Activated CD8-positive, alpha-beta memory T cell treated with anti-CD3 and anti-CD28 coated beads for 24 hours (primary cell): ENCODE measurements around the gene ASTN2.

Experiments
- DNase-seq: peaks from one replicate; pipeline ENCODE4 v3.0.0-alpha.2; 2020

The ASTN2 gene

DNA sequence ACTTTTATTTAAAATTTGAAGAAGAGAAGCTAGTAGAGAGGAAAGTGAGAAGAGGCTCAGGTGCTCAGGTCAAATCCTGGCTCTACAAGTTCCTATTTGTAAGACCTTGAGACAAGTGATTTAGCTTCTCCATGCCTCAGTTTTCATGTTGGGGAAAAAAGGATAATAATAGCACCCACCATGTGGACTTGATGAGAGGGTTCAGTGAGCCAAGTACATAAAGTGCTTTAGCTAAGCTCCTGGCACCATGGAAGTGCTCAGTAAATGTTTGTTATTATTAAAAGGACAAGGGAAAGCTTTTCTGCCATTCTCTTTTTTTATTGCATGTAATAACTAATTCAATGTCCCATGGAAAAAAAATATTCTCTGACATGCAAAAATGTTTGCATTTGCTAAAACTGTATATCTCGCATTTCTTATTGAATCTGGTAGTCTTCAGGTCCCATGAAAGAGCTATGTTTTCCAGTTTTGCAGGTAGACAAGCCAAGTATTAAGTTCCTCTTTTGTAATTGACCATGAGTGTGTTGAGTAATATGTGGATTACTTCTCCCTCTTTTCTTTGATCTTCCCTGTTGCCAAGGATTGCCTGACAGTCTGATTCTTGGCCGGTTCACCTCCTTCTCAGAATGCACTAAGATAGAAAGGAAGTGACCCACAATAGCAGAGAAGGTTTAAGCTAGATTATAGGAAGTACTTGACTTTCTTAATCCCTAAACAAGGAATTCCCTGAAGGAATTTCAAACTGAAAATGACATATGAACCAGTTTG is 773.4 kb downstream of the ASTN2 start:
- no peak for DNase-seq

GRCh38 chr9:116639251-116639741 is 775.6 kb downstream of the ASTN2 start:
- no peak for DNase-seq

GRCh38 chr9:116635908-116636307 is 778.9 kb downstream of the ASTN2 start:
- DNase-seq = no peak

DNA sequence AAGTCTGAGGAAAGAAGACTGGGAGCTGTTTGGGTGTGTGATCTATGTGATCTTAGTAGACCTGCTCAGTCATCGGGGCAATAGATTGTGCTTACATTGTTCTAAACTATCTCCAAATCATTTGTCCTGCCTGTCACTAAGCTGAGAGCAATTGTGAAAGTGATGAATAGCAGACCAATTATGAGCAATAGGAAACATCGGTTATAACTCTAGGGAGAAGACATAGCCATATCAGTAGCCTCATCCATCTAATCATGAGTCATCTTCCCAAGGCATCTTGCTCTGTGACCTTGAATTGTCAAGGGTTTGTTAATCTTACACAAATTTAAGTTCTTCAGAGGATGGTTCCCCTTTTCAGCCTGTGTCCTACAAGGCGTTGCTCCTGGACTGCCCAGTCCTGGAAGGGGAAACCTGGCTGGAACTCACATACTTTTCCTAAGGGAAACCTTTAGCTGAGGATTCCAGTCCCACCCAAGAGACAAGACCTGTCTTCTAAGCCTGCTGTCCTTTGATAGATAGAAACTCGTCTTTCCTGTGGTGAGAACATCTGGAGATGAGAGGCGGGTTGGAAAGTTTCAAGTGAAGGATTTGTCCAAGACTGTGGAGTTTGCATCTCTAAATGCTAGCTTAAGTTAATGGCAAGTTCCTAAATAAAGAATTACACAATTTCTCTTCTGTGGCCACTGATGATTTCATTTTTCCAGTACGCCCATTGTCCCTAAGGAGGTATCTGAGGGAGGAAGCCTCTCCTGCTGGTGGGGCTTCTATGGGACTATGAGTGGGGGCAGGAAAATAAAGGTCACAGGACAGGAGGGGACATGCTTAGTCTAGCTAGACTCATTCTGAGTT is 781.6 kb downstream of the ASTN2 start:
- no peak for DNase-seq

DNA sequence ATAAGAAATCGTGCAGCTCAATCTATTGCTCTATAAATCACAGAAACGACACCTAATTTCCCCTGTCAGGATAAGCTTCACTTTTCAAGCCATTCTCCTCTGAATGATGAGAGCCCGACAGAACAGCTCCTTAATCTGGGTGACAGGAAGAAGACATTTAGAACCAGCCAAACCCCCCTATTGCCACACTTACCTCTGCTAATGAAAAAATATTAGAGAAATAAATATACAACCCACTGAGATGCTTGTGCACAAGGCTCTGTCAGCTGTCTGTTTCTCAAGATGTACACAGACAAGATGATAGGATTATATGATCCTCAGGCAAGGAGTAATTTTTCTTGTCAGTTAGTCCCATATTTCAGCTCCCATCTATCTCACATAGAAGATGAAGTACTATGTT is 785.2 kb downstream of the ASTN2 start:
- no peak for DNase-seq

GRCh38 chr9:116628716-116629115 is 786.1 kb downstream of the ASTN2 start:
- no peak for DNase-seq

GRCh38 chr9:116627433-116627832 is 787.4 kb downstream of the ASTN2 start:
- DNase-seq = no peak

DNA sequence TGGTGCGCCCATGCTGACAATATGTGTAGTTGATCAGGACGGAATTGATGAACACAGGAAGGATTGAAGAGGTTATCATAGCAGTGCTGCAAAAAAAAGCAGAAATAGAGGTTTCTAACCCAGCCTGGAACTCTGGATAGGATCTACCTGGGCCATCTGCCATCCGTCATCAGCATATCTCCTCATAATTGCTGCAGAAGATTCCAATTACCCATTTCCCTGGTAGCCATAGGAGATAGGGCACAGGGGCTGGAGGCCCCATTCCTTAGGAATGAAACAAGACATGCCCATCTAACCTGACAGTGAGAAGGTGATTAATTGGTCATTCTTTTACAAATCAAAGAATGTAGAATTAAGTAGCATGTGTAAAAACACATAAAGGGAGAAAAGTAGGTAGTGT is 788.1 kb downstream of the ASTN2 start:
- no peak for DNase-seq

- no peak for DNase-seq
Observed at GRCh38 chr9:116623715-116624114, 791.1 kb downstream of the ASTN2 start.

DNA sequence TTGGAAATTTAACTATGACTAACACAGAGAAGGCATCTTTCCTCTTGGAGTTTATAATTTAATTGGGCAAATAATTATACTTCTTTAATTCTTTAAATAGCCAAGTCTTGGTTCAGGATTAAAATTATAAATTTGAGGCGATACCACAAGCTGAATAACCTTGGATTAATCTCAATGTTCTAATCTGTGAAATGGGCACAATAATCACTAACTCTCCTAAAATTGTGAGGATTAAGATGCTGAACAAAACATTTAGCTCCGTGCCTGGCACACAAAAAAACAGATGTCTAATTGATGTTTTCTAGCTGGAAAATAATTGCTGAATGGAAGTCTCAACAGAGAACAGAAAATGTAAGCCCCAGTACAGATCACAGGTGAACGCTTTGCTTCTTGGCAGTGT is 797.5 kb downstream of the ASTN2 start:
- no peak for DNase-seq

DNA sequence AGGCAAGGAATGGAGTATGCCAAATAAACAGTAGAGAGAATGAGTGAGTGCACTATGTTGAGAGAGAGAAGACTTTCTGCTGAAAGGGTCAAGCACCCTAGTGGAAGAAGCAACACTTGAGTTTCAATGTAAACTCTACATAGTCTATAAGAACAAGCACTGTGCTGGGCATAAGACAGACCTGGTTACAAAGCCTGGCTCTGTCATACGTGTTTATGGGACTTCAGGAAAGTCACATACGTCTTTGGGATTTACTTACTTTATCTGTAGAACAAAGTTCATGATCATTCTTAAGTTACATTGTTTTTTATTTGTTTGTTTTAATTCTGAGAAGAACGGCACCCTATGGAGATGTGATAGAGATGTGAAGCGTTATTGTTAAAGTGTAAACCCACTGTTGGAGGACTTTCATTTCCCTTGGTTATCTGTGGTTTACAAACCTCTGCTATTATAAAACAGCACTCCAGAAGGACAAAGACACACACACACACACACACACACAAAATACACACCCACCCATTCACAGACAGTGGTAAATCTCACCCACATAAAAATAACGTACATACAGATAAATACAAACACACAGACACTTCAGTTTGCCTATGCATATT is 798.4 kb downstream of the ASTN2 start:
- DNase-seq = no peak

GRCh38 chr9:116608064-116608463 is 806.8 kb downstream of the ASTN2 start:
- no peak for DNase-seq

DNA sequence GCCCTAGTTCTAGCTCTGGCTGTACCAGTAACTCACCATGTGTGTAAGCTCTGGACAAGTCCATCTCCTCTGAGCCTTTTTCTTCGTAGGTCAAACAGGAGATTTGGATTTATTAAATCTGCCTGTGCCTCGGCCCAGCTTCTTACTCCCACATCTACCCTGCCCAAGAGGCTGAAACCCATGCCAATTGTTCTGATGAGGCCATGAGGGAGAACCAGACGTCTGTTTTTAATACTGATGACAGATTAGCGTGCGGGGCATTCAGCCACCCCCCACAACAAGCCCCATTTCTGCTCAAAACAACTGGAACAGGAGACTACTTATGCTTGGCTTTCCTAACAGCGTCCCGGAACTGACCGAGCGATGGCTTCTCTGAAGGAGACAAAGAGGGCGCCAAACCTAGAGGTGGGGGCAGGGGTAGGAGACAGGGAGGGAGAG is 808.9 kb downstream of the ASTN2 start:
- no peak for DNase-seq

DNA sequence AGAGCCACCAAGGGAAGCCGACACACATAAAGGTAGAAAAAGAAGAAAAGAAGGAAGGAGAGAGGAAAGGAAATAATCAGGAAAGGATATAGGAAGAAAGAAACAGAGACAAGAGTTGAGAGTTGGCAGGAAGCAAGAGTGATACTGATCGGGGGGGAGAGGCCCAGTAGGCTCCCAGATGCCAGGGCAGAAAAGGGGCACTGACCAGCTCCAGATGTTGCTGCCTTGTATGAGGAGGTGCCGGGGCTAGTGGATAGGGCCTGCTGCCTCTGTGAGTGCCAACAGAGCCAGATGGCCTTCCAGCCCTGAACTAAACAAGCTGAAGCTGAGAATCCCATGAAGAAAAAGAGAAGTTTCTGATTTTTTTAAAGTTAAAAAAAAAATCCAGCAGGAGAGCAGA is 809.8 kb downstream of the ASTN2 start:
- DNase-seq = no peak

GRCh38 chr9:116604251-116604650 is 810.6 kb downstream of the ASTN2 start:
- DNase-seq = no peak

DNA sequence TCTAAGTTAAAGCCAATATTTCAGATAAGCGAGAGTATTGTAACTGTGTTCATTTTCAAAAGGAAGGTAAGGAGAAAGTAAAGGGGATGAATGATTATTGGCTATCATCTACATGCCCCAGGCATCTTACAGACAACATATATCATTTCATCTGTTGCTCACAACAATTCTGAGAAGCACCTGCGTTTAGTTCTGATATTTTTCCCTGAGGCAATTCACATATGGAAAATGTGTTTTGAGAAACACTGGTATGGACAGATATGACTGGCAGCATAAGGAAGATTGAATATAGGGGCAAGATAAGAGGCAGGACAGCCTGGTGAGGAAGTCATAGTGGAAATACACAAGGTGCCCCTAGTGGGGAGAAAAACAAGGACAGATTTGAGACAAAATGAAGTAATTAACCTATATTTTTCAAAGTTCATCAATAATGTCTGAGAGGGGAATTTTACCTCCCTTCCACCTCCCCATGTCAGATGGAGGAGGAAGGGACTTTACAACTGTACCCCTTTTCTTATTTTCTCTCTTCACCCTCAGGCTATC is 815.4 kb downstream of the ASTN2 start:
- no peak for DNase-seq

- DNase-seq = no peak
Observed at GRCh38 chr9:116596646-116597045, 818.2 kb downstream of the ASTN2 start.

GRCh38 chr9:116594547-116594946 is 820.3 kb downstream of the ASTN2 start:
- DNase-seq = no peak

- DNase-seq = no peak
Observed at GRCh38 chr9:116592970-116593369, 821.9 kb downstream of the ASTN2 start.

- DNase-seq = no peak
Observed at GRCh38 chr9:116589392-116590354, 825.2 kb downstream of the ASTN2 start.

DNA sequence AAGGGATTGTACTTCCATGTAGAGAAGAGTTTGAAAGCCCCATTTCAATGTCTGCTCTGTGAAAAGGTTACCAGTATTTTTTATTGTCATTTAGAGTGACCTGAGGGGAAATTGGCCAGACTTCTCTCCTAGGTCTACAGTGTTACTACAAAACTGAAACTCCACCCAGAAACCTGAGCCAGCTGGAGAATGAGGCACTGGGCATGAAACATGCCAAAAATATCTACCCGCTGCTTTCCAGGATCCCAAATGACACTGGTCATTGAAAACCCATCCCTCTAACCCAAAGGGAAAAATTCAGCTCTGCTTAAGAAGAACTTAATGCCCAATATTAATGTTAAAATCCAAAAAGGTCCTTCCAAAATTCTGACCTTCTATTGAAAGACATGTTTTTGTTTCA is 826.9 kb downstream of the ASTN2 start:
- DNase-seq = no peak

DNA sequence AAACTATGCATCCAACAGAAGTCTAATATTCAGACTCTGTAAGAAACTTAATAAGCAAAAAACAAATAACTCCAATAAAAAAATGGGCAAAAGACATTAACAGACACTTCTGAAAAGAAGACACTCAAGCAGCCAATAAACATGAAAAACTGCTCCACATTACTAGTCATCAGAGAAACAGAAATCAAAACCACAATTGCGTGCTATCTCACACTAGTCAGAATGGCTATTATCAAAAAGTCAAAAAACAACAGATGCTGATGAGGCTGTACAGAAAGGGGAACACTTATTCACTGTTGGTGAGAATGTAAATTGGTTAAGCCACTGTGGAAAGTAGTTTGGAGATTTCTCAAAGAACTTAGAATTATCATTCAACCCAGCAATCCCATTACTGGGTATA is 829.0 kb downstream of the ASTN2 start:
- no peak for DNase-seq
